HEK293T (cell line): ENCODE measurements around the gene EXOC7.

Experiments
- CTCF ChIA-PET: fragments of 350-600 bp; formaldehyde crosslinking; extraction: SDS; loops from one replicate; lab custom pipeline; 2021; ENCODE audit warnings: antibody characterized with exemption, inconsistent platforms; lab: Yijun Ruan, JAX
- POLR2A ChIA-PET: fragments of 350-600 bp; formaldehyde crosslinking; extraction: SDS; loops from one replicate; lab custom pipeline; 2020; ENCODE audit warnings: antibody characterized with exemption, inconsistent platforms; lab: Yijun Ruan, JAX
- DNase-seq: peaks from one replicate; pipeline ENCODE4 v3.0.0; 2012; ENCODE audit warnings: mixed read lengths; ENCODE audit errors: extremely low spot score
- ARNT ChIP-seq: fragments of 450-650 bp; IDR thresholded peaks from 2 replicates; pipeline ENCODE4 v1.6.1; 2017; ENCODE audit warnings: mild to moderate bottlenecking
- BHLHE40 ChIP-seq: fragments of 450-650 bp; IDR thresholded peaks from 2 replicates; pipeline ENCODE4 v1.6.1; 2016; ENCODE audit warnings: mild to moderate bottlenecking, moderate library complexity, borderline replicate concordance
- CTBP1 ChIP-seq: fragments of 450-650 bp; IDR thresholded peaks from 2 replicates; pipeline ENCODE4 v1.6.1; 2016; ENCODE audit warnings: borderline replicate concordance
- ELF4 ChIP-seq: fragments of 450-650 bp; IDR thresholded peaks from 2 replicates; pipeline ENCODE4 v1.6.1; 2017; ENCODE audit warnings: antibody characterized with exemption
- FOXA1 ChIP-seq: fragments of 450-650 bp; IDR thresholded peaks from 2 replicates; pipeline ENCODE4 v1.6.1; 2016; ENCODE audit warnings: mild to moderate bottlenecking
- FOXK2 ChIP-seq: fragments of 450-650 bp; IDR thresholded peaks from 2 replicates; pipeline ENCODE4 v1.6.1; 2016; ENCODE audit warnings: mild to moderate bottlenecking
- FOXM1 ChIP-seq: fragments of 450-650 bp; IDR thresholded peaks from 2 replicates; pipeline ENCODE4 v1.6.1; 2017; ENCODE audit warnings: mild to moderate bottlenecking, borderline replicate concordance
- HDGF ChIP-seq: fragments of 450-650 bp; IDR thresholded peaks from 2 replicates; pipeline ENCODE4 v1.6.1; 2017; ENCODE audit warnings: antibody characterized with exemption, borderline replicate concordance
- L3MBTL2 ChIP-seq: fragments of 450-650 bp; conservative IDR thresholded peaks from 2 replicates; pipeline ENCODE4 v1.6.1; 2016; ENCODE audit warnings: mild to moderate bottlenecking
- LEF1 ChIP-seq: fragments of 450-650 bp; IDR thresholded peaks from 2 replicates; pipeline ENCODE4 v1.6.1; 2017; ENCODE audit warnings: mild to moderate bottlenecking, borderline replicate concordance
- NFRKB ChIP-seq: fragments of 450-650 bp; IDR thresholded peaks from 2 replicates; pipeline ENCODE4 v1.6.1; 2016; ENCODE audit warnings: mild to moderate bottlenecking, moderate library complexity
- PKNOX1 ChIP-seq: fragments of 450-650 bp; IDR thresholded peaks from 2 replicates; pipeline ENCODE4 v1.6.1; 2016
- SP1 ChIP-seq: fragments of 450-650 bp; IDR thresholded peaks from 2 replicates; pipeline ENCODE4 v1.6.1; 2017
- SUZ12 ChIP-seq: fragments of 450-650 bp; IDR thresholded peaks from 2 replicates; pipeline ENCODE4 v1.6.1; 2016; ENCODE audit warnings: mild to moderate bottlenecking
- TARDBP ChIP-seq: fragments of 450-650 bp; IDR thresholded peaks from 2 replicates; pipeline ENCODE4 v1.6.1; 2016
- ZNF384 ChIP-seq: fragments of 450-650 bp; IDR thresholded peaks from 2 replicates; pipeline ENCODE4 v1.6.1; 2016

EXOC7 gene

GRCh38 chr17:76039121-76039520 is 64.5 kb downstream of the EXOC7 start:
- ChIA-PET CTCF (no interaction called here), POLR2A (no interaction called here)
- no peak for TF ChIP-seq HDGF
- TF ChIP-seq BHLHE40: no peak
- TF ChIP-seq TARDBP: no peak
- TF ChIP-seq SUZ12: no peak
- no peak for TF ChIP-seq LEF1
- no peak for DNase-seq

DNA sequence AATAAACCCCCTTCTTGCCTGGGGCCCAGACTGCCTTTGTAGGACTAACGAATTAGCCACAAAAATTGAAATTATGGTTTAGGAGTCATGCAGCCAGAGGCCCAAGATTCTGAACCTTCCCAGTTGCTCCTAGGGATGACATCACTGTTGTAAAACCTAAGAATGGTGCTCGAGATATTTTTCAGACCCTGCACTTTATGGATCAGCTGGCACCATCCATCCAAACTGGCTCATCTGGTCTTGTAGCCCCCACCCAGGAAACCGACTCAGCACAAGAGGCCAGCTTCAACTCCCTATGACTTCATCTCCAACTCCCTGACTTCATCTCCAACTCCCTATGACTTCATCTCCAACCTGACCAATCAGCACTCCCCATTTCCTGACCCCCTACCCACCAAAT is 65.5 kb downstream of the EXOC7 start:
- DNase-seq: no peak
- no peak for TF ChIP-seq ARNT
- TF ChIP-seq BHLHE40: no peak
- TF ChIP-seq CTBP1: no peak
- no peak for TF ChIP-seq SP1
- TF ChIP-seq FOXA1: no peak
- no peak for TF ChIP-seq SUZ12
- TF ChIP-seq NFRKB: no peak
- no peak for TF ChIP-seq ZNF384
- no peak for TF ChIP-seq FOXK2
- no peak for TF ChIP-seq L3MBTL2
- no peak for TF ChIP-seq HDGF
- TF ChIP-seq LEF1: no peak
- no peak for TF ChIP-seq FOXM1
- POLR2A ChIA-PET: no interaction called here
- CTCF ChIA-PET: no interaction called here

DNA sequence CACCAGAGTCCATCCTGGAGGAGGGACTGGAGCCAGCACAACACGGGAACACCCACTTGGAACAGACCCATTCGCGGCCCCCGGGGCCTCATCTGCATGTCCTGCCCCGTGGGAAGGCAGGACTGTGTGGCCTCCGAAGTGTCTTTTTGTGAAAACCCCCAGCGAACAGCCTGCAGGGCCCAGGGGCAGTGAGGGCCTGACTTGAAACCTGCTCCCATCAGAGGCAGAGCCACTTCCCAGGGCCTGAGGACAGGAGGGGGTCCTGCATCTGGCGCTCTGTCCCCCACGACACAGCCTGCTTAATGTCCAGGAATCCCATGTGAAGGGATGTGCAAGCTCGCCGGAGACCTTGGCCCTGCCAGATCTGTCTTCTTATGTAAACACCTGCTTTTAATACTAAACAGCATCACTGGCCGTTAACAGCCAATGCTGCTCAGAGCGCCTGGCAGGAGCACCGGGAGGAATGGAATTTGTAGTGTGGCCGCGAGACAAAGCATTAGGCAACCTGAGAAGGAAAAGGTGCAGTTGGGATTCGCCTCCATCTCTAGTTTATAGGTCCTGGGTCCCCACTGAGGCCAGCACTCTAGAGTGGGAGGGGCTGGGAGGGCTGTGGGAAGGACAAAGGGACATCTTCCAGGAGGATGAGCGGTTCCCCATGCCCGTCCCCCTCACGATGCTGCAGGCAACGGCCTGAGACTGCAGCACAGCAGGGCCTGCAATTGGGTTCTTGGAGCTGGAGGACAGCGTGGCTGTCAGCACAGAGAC is 66.9 kb downstream of the EXOC7 start:
- POLR2A ChIA-PET: no interaction called here
- no peak for DNase-seq
- TF ChIP-seq ZNF384 (no peak), LEF1 (no peak), FOXK2 (no peak), NFRKB (no peak), ELF4 (no peak), FOXA1 (no peak), ARNT (no peak), BHLHE40 (no peak), TARDBP (no peak), SP1 (no peak), CTBP1 (no peak), HDGF (no peak)
- CTCF ChIA-PET: interaction anchor here (1.5 kb wide), 1 partner anchor 23 kb away, joined by 6 read pairs; no protein-coding TSS in a partner anchor

GRCh38 chr17:76034428-76035350 is 68.9 kb downstream of the EXOC7 start:
- no peak for DNase-seq

DNA sequence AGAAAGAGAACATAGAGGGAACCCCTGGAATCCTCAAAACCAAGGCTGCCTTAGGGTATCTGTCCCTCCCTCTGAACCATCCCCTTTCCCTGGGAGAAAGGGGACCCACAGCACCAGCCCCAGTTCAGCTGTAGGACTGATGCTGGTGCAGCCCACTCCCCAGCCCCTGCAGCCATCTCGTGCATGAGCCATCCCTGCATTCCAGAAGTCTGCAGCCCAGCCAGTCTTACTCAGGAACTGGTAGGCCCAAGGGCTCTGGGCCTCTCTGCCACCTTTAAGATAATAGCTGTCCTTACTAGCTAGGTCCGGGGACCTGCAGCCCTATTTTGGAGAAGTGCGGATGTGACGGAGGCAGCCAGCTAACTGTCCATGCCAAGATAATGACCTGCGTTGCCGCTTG is 70.4 kb downstream of the EXOC7 start:
- DNase-seq: no peak
- no peak for TF ChIP-seq CTBP1
- POLR2A ChIA-PET: interaction anchor here (0.7 to 1.0 kb wide), 2 partner anchors 13 to 79 kb away, joined by 3 read pairs; no protein-coding TSS in a partner anchor
- CTCF ChIA-PET: interaction anchor here (0.8 to 1.0 kb wide), 2 partner anchors 13 to 19 kb away, joined by 4 read pairs; no protein-coding TSS in a partner anchor

More at GRCh38 chr17:76034428-76035350, 68.9 kb downstream of the EXOC7 start:
- ChIA-PET POLR2A (interaction anchor here (0.6 kb wide), 1 partner anchor 975 kb away, joined by 3 read pairs; no protein-coding TSS in a partner anchor), CTCF (interaction anchor here (0.7 kb wide), 1 partner anchor 20 kb away, joined by 3 read pairs; no protein-coding TSS in a partner anchor)
- TF ChIP-seq FOXM1 (no peak), CTBP1 (no peak), L3MBTL2 (no peak), SP1 (no peak), SUZ12 (no peak), HDGF (no peak)

- ChIA-PET CTCF (interaction anchor here (0.8 kb wide), 1 partner anchor 13 kb away, joined by 4 read pairs; no protein-coding TSS in a partner anchor), POLR2A (no interaction called here)
- TF ChIP-seq HDGF (no peak), SUZ12 (no peak), NFRKB (no peak), ARNT (no peak), LEF1 (no peak), ZNF384 (no peak)
- no peak for DNase-seq
Measured at GRCh38 chr17:76032780-76033108, 70.8 kb downstream of the EXOC7 start.

GRCh38 chr17:76032073-76032779 is 71.4 kb downstream of the EXOC7 start:
- POLR2A ChIA-PET: no interaction called here
- TF ChIP-seq SP1 (no peak), PKNOX1 (no peak), ARNT (no peak), FOXK2 (no peak), TARDBP (no peak)
- no peak for DNase-seq
- CTCF ChIA-PET: interaction anchor here (0.8 kb wide), 1 partner anchor 12 kb away, joined by 4 read pairs; no protein-coding TSS in a partner anchor
